Urinary bladder (tissue), 4 donors: ENCODE measurements around the gene CACNA1B. TPM values are rescaled to one million over a fixed set of nuclear protein-coding genes. Genes with fewer than 3 reads are reported as not detected.
"Not testable (repeated sequence)": the region's sequence is repeated elsewhere in the genome, so short reads cannot be mapped to it uniquely, and the experiment has no call there.

Source experiments
- DNase-seq: peaks from one replicate; pipeline ENCODE4 v3.0.0-alpha.2; 2015; ENCODE audit errors: extremely low spot score
- H3K27ac ChIP-seq: one replicate; pipeline ENCODE4 v1.5.1; 2013; ENCODE audit warnings: low read depth, mild to moderate bottlenecking, moderate library complexity
- H3K36me3 ChIP-seq: one replicate; pipeline ENCODE4 v1.6.1; 2013; ENCODE audit warnings: mild to moderate bottlenecking, moderate library complexity; ENCODE audit not compliant: insufficient read depth
- H3K4me1 ChIP-seq: one replicate; pipeline ENCODE4 v1.6.1; 2013; ENCODE audit warnings: mild to moderate bottlenecking, moderate library complexity; ENCODE audit not compliant: insufficient read depth
- H3K4me3 ChIP-seq: one replicate; pipeline ENCODE4 v1.5.1; 2013; ENCODE audit warnings: low read depth, low read length
- WGBS: extraction: QIAGEN DNeasy Blood & Tissue Kit; methylation state at CpG from one replicate; pipeline ENCODE4 v1.1.7; 2013; 5-methylcytosine and 5-hydroxymethylcytosine counted together
- polyA plus RNA-seq: library from polyadenylated mRNA; stranded (reverse); fragments of 200-250 nt; gene quantifications from one replicate; pipeline ENCODE4 v1.2.3, GENCODE V29; 2013
- total RNA-seq: library from RNA; depleted of rRNA; stranded (reverse); fragments of >200 nt; gene quantifications from one replicate; pipeline ENCODE4 v1.2.3, GENCODE V29; 2014
- donor health status: healthy with polysubstance abuse.
- donor health status: healthy.

The CACNA1B gene
- total and polyA plus RNA-seq, 2 donors = 0.14 to 0.63 TPM

- WGBS = 91% methylated on average over 25 of the region's 25 CpGs
- Histone ChIP-seq H3K4me3 (no peak overlapping the region), H3K36me3 (no peaks in the 10 kb centered on the region), H3K27ac (no peak overlapping the region), H3K4me1 (no peaks in the 10 kb centered on the region)
- no peak for DNase-seq
Measured at GRCh38 chr9:138119202-138120027, 241.8 kb downstream of the CACNA1B start.

GRCh38 chr9:138120072-138120471 is 242.5 kb downstream of the CACNA1B start:
- DNase-seq = no peak
- Histone ChIP-seq H3K36me3 (no peaks in the 10 kb centered on the region), H3K4me3 (no peak overlapping the region), H3K4me1 (no peaks in the 10 kb centered on the region), H3K27ac (no peak overlapping the region)
- 97% methylated on average over 23 of the region's 23 CpGs for WGBS

- H3K27ac ChIP-seq = no peak overlapping the region
- H3K36me3 ChIP-seq = no peaks in the 10 kb centered on the region
- no peak for DNase-seq
- WGBS = 92% methylated on average over 36 of the region's 36 CpGs
- no peak overlapping the region for H3K4me3 ChIP-seq
- H3K4me1 ChIP-seq = no peaks in the 10 kb centered on the region
Measured at GRCh38 chr9:138120511-138121437, 243.2 kb downstream of the CACNA1B start.

GRCh38 chr9:138121438-138122050 is 244.0 kb downstream of the CACNA1B start:
- Histone ChIP-seq H3K4me1 (no peaks in the 10 kb centered on the region), H3K36me3 (no peaks in the 10 kb centered on the region), H3K4me3 (no peak overlapping the region), H3K27ac (no peak overlapping the region)
- no peak for DNase-seq
- 93% methylated on average over 32 of the region's 32 CpGs for WGBS

GRCh38 chr9:138122201-138122600 is 244.6 kb downstream of the CACNA1B start:
- no peak for DNase-seq
- 85% methylated on average over 17 of the region's 17 CpGs for WGBS
- Histone ChIP-seq H3K36me3 (no peaks in the 10 kb centered on the region), H3K4me3 (no peak overlapping the region), H3K27ac (no peak overlapping the region), H3K4me1 (no peaks in the 10 kb centered on the region)

GRCh38 chr9:138122676-138123075 is 245.1 kb downstream of the CACNA1B start:
- Histone ChIP-seq H3K4me1 (no peaks in the 10 kb centered on the region), H3K4me3 (no peak overlapping the region), H3K27ac (no peak overlapping the region), H3K36me3 (no peaks in the 10 kb centered on the region)
- no peak for DNase-seq
- 83% methylated on average over 13 of the region's 13 CpGs for WGBS

GRCh38 chr9:138123086-138123485 is 245.5 kb downstream of the CACNA1B start:
- DNase-seq = no peak
- 87% methylated on average over 7 of the region's 7 CpGs for WGBS
- H3K27ac ChIP-seq = no peak overlapping the region
- no peaks in the 10 kb centered on the region for H3K36me3 ChIP-seq
- no peaks in the 10 kb centered on the region for H3K4me1 ChIP-seq
- no peak overlapping the region for H3K4me3 ChIP-seq

- not testable (repeated sequence) for DNase-seq, H3K36me3 ChIP-seq, H3K4me1 ChIP-seq, H3K27ac ChIP-seq, H3K4me3 ChIP-seq
- WGBS = 62% methylated on average over 19 of the region's 42 CpGs
Measured at GRCh38 chr9:138126090-138126857, 248.7 kb downstream of the CACNA1B start.

- H3K4me1 ChIP-seq, DNase-seq, H3K27ac ChIP-seq, H3K36me3 ChIP-seq, H3K4me3 ChIP-seq: not testable (repeated sequence)
- WGBS = 67% methylated on average over 22 of the region's 43 CpGs
Measured at GRCh38 chr9:138126858-138127584, 249.4 kb downstream of the CACNA1B start.

GRCh38 chr9:138128027-138128426 is 250.4 kb downstream of the CACNA1B start:
- H3K4me1 ChIP-seq, H3K27ac ChIP-seq, H3K4me3 ChIP-seq, DNase-seq, H3K36me3 ChIP-seq: not testable (repeated sequence)
- 86% methylated on average over 11 of the region's 12 CpGs for WGBS

GRCh38 chr9:138129318-138129717 is 251.7 kb downstream of the CACNA1B start:
- not testable (repeated sequence) for H3K4me3 ChIP-seq, DNase-seq, H3K27ac ChIP-seq, H3K4me1 ChIP-seq, H3K36me3 ChIP-seq
- 78% methylated on average over 4 of the region's 4 CpGs for WGBS

GRCh38 chr9:138132946-138133705 is 255.5 kb downstream of the CACNA1B start:
- WGBS = 61% methylated on average over 15 of the region's 15 CpGs
- DNase-seq, H3K4me3 ChIP-seq, H3K36me3 ChIP-seq, H3K27ac ChIP-seq, H3K4me1 ChIP-seq: not testable (repeated sequence)
